Chondrocyte (in vitro differentiated cells): ENCODE results near the gene COG5. TPM values are rescaled to one million over a fixed set of nuclear protein-coding genes. Genes with fewer than 3 reads are reported as not detected.

Experiments used
- DNase-seq: peaks from one replicate; pipeline ENCODE4 v3.0.0; 2021; ENCODE audit warnings: mixed read lengths, low spot score
- H3K27ac Mint-ChIP-seq: one replicate; pipeline ENCODE4 v1.8.0; 2021; ENCODE audit warnings: mild to moderate bottlenecking, moderate library complexity, mixed read lengths; ENCODE audit not compliant: unreplicated experiment
- H3K27me3 Mint-ChIP-seq: 2 replicates; pipeline ENCODE4 v1.8.0; 2021; ENCODE audit warnings: low read depth, mixed read lengths
- H3K36me3 Mint-ChIP-seq: 2 replicates; pipeline ENCODE4 v1.8.0; 2021; ENCODE audit warnings: low read depth, mixed read lengths
- H3K4me1 Mint-ChIP-seq: 2 replicates; pipeline ENCODE4 v1.8.0; 2021; ENCODE audit warnings: low read depth, mild to moderate bottlenecking, mixed read lengths
- H3K4me3 Mint-ChIP-seq: one replicate; pipeline ENCODE4 v1.8.0; 2021; ENCODE audit warnings: mild to moderate bottlenecking, moderate library complexity, mixed read lengths; ENCODE audit not compliant: unreplicated experiment
- H3K9me3 Mint-ChIP-seq: 2 replicates; pipeline ENCODE4 v1.8.0; 2021; ENCODE audit warnings: low read depth, mixed read lengths
- total RNA-seq: library from RNA; stranded (reverse); gene quantifications from 3 replicates; pipeline ENCODE4 v1.2.1, GENCODE V29; 2021
- TF ChIP-seq, protein P1 (sequence below): fragments of 200-600 bp; sonication (generic); IDR thresholded peaks from 2 replicates; pipeline ENCODE4 v1.5.0; 2021; ENCODE audit warnings: antibody characterized with exemption, mild to moderate bottlenecking, moderate library complexity

The COG5 gene
- total RNA-seq, 1 donor from 2014 or later = 52.8 TPM

DNA sequence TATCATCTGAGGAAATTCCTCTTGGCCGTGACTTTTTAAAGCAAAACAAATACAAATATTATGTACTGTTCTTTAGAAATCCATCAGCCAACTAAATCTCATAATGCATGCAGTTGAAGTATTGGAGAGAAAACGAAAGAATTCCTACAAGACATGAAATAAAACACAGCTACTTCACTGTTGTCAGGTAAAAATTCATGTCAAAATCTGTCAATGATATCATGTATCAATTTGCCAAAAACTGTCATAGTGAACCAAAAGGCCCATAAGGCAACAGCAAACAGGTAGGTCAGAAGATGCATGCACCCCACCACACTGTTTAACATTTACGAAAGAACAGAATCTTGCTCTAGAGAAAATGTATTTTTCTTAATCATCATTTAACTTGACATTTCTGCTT is 91.6 kb downstream of the COG5 start:
- Mint-ChIP-seq H3K27me3 (no peaks in the 10 kb centered on the region), H3K4me1 (no peaks in the 10 kb centered on the region), H3K4me3 (no peak overlapping the region), H3K9me3 (no peaks in the 10 kb centered on the region), H3K36me3 (no peaks in the 10 kb centered on the region), H3K27ac (no peak overlapping the region)
- TF ChIP-seq, protein P1, sequence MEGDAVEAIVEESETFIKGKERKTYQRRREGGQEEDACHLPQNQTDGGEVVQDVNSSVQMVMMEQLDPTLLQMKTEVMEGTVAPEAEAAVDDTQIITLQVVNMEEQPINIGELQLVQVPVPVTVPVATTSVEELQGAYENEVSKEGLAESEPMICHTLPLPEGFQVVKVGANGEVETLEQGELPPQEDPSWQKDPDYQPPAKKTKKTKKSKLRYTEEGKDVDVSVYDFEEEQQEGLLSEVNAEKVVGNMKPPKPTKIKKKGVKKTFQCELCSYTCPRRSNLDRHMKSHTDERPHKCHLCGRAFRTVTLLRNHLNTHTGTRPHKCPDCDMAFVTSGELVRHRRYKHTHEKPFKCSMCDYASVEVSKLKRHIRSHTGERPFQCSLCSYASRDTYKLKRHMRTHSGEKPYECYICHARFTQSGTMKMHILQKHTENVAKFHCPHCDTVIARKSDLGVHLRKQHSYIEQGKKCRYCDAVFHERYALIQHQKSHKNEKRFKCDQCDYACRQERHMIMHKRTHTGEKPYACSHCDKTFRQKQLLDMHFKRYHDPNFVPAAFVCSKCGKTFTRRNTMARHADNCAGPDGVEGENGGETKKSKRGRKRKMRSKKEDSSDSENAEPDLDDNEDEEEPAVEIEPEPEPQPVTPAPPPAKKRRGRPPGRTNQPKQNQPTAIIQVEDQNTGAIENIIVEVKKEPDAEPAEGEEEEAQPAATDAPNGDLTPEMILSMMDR = no peak
- DNase-seq = no peak

DNA sequence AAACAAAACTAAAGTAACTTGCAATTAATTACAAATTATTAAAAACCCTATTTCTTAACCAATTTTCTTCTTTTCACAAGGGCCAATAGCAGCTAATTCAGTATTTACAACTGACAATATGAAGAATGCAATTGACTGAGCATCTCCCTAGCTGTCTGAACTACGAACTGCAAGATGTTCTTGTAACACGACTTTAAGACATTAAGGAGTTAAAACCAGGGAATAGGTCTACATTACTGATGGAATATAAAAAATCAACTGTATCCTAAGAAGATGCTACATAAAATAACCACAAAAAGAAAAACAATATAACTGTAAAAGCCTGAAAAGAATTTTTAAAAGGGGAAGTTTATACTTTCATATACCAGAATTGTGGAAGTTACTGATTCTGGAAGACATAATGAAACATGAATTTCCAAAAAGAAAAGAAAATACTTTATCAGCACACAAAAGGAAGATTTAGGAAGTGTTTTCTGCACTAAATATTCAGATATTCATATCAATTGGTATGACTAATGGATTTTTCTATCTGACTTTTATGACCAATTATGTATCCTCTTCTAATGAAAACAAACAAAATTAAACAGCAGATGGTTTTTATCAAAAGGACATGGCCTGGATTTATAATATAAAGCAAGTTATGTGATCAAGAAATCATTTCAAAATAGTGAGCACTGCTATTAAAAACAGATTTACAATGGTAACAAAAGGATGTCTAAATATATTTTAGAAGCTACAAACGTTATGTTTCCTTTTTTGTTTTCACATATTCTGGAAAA is 92.2 kb downstream of the COG5 start:
- TF ChIP-seq, protein P1 = no peak
- H3K27me3 Mint-ChIP-seq = no peaks in the 10 kb centered on the region
- H3K36me3 Mint-ChIP-seq = no peaks in the 10 kb centered on the region
- no peak for DNase-seq
- no peaks in the 10 kb centered on the region for H3K4me1 Mint-ChIP-seq
- no peak overlapping the region for H3K4me3 Mint-ChIP-seq
- H3K9me3 Mint-ChIP-seq = no peaks in the 10 kb centered on the region
- no peak overlapping the region for H3K27ac Mint-ChIP-seq

DNA sequence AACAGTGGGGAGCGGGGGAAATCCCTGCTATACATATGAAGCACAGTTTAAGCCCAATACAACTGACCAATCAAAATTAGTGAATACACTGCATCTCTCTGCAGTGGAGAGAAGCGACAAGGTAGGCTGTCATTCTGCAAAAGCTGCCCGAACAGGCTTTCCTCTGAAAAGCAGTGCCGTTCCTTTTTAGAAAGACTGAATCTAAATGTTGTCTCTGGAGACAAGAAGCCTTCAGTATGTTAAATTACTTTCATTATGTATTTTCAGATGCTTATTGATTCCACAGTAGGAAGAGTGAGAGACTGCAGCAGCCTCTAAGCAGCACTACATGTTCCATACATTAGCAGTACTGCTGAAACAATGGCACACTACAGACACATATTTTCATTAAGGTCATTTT is 93.8 kb downstream of the COG5 start, which contains the start of gene GPR22:
GPR22 (plus strand) TSS at position 129 of the 400 bp plus-strand sequence. CDS start 4,004 bp downstream, outside the sequence.
- no peaks in the 10 kb centered on the region for H3K27me3 Mint-ChIP-seq
- H3K36me3 Mint-ChIP-seq = no peaks in the 10 kb centered on the region
- no peaks in the 10 kb centered on the region for H3K9me3 Mint-ChIP-seq
- TF ChIP-seq, protein P1 = no peak
- DNase-seq = no peak
- no peak within 1 kb of the TSS for H3K27ac Mint-ChIP-seq
- H3K4me3 Mint-ChIP-seq = no peak within 1 kb of the TSS
- H3K4me1 Mint-ChIP-seq = no peaks in the 10 kb centered on the region

DNA sequence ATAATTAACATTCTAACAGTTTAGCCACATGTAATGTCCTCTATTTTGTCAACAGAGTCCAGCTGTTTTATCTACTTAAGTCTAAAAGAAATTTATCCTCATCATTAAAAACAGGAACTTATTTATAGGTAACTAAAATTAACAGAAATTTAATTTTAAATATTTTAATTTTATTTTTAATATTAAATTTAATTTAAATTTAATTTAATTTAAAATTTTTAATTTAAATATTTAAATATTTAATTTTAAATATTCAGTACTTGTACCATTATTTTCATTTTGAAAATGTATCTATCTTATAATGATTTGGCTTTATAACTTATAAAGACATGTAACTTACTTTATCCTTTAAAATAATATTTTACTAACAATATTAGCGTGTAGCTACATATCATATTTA is 94.9 kb downstream of the COG5 start:
- Mint-ChIP-seq H3K27ac (no peak overlapping the region), H3K9me3 (no peaks in the 10 kb centered on the region), H3K4me3 (no peak overlapping the region), H3K27me3 (no peaks in the 10 kb centered on the region), H3K4me1 (peaks cover 4% of the 10 kb centered on the region), H3K36me3 (no peaks in the 10 kb centered on the region)
- TF ChIP-seq, protein P1 = no peak
- no peak for DNase-seq

DNA sequence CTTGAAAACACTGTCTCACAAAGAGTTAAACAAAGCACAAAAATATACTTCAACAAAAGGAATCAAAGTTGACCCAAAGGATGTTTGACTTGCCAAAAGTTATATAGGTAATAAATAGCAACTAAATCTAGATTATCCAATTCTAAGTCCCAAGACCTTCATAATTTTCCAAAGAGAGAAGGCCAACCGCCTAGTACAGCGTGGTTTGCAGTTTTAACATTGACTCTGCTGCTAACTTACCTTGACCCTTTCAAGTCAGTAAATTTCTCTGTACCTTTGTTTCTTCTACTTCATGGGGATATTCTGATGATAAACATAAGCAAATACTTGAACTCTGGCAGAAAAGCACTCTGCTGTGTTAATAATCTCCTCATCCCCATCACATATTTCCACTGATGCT is 95.7 kb downstream of the COG5 start:
- no peaks in the 10 kb centered on the region for H3K27me3 Mint-ChIP-seq
- no peak overlapping the region for H3K27ac Mint-ChIP-seq
- TF ChIP-seq, protein P1 = no peak
- DNase-seq = no peak
- H3K9me3 Mint-ChIP-seq = no peaks in the 10 kb centered on the region
- H3K4me1 Mint-ChIP-seq = peaks cover 10% of the 10 kb centered on the region
- no peaks in the 10 kb centered on the region for H3K36me3 Mint-ChIP-seq
- H3K4me3 Mint-ChIP-seq = no peak overlapping the region
